ENCODE measurements around the gene PPP6R3.

DNA sequence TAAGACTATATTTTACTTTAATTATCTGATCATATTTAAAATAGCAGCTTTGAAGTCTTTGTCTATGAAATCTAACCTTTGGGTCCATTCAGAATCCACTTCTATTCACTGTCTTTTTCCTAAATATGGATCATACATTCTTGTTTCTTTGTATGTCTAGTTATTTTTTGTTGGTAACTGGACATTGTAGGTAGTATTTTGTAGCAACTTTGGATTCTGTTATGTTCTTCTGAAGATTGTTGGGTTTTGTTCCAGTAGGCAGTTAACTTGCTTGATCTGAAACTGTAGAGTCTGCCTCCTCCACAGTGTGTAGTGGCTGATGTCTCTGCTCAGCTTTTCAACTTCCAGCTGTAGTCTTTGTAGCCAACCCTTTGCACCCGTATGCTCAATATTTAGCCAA is 186.3 kb downstream of the PPP6R3 start:
- no peak for TF ChIP-seq POLR2A (IDR thresholded peaks at IDR 0.05)
- TF ChIP-seq, protein P1, sequence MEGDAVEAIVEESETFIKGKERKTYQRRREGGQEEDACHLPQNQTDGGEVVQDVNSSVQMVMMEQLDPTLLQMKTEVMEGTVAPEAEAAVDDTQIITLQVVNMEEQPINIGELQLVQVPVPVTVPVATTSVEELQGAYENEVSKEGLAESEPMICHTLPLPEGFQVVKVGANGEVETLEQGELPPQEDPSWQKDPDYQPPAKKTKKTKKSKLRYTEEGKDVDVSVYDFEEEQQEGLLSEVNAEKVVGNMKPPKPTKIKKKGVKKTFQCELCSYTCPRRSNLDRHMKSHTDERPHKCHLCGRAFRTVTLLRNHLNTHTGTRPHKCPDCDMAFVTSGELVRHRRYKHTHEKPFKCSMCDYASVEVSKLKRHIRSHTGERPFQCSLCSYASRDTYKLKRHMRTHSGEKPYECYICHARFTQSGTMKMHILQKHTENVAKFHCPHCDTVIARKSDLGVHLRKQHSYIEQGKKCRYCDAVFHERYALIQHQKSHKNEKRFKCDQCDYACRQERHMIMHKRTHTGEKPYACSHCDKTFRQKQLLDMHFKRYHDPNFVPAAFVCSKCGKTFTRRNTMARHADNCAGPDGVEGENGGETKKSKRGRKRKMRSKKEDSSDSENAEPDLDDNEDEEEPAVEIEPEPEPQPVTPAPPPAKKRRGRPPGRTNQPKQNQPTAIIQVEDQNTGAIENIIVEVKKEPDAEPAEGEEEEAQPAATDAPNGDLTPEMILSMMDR (IDR thresholded peaks at IDR 0.05) = no peak
